Measurements from ENCODE around the gene EVL. TPM values are rescaled to one million over a fixed set of nuclear protein-coding genes. Genes with fewer than 3 reads are reported as not detected.

Gene EVL
- total and polyA plus RNA-seq, 2 donors (not counting 1 experiment from before 2014, with no cell fraction given): 23.5 to 28.1 TPM

DNA sequence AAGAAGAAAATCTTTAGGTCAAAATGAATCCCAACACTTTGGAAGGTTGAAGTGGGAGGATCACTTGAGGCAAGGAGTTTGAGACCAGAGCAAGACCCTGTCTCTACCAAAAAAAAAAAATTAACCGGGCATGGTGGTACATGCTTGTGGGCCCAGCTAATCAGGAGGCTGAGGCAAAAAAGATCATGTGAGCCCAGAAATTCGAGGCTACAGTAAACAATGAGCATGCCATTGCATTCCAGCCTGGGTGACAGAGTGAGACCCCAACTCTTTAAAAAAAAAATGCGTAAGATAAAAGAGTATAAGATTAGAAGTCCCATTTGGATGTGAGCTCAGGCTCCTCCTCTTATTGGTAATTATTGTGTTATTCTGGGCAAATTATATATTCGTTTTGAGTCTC lies 30.8 kb upstream of the EVL start:
- Histone ChIP-seq H3K4me3 (replicated peaks in 1 of 4; ENCODE audit: control extremely low read depth in 1 of 4, insufficient read depth in 1 of 4, low read depth in 3 of 4, low read length in 4 of 4) (no peak overlapping the region), H3K36me3 (ENCODE audit: control insufficient read depth, insufficient read depth, low read length) (no peaks in the 10 kb centered on the region), H2AFZ (ENCODE audit: low read length) (no peak overlapping the region), H3K27me3 (ENCODE audit: control insufficient read depth, insufficient read depth, low read length) (no peaks in the 10 kb centered on the region), H4K20me1 (ENCODE audit: control insufficient read depth, extremely low read depth, insufficient read depth, low read length) (no peaks in the 10 kb centered on the region), H3K79me2 (ENCODE audit: control insufficient read depth, insufficient read depth, low read length) (no peaks in the 10 kb centered on the region), H3K9me3 (ENCODE audit: control insufficient read depth, insufficient read depth, low read depth, low read length) (no peaks in the 10 kb centered on the region), H3K4me2 (ENCODE audit: extremely low read depth, insufficient read depth, low read length) (no peak overlapping the region), H3K27ac (ENCODE audit: insufficient read depth, low read length) (no peak overlapping the region), H3K9ac (ENCODE audit: insufficient read depth, low read length) (no peak overlapping the region), H3K4me1 (ENCODE audit: control insufficient read depth, extremely low read depth, insufficient read depth, low read length) (peaks cover 20% of the 10 kb centered on the region)
- DNase-seq (ENCODE audit: low read depth in 2 of 2): no peak
- TF ChIP-seq, protein P1, sequence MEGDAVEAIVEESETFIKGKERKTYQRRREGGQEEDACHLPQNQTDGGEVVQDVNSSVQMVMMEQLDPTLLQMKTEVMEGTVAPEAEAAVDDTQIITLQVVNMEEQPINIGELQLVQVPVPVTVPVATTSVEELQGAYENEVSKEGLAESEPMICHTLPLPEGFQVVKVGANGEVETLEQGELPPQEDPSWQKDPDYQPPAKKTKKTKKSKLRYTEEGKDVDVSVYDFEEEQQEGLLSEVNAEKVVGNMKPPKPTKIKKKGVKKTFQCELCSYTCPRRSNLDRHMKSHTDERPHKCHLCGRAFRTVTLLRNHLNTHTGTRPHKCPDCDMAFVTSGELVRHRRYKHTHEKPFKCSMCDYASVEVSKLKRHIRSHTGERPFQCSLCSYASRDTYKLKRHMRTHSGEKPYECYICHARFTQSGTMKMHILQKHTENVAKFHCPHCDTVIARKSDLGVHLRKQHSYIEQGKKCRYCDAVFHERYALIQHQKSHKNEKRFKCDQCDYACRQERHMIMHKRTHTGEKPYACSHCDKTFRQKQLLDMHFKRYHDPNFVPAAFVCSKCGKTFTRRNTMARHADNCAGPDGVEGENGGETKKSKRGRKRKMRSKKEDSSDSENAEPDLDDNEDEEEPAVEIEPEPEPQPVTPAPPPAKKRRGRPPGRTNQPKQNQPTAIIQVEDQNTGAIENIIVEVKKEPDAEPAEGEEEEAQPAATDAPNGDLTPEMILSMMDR (conservative IDR thresholded peaks at IDR 0.05 in 1 of 2, IDR thresholded peaks at IDR 0.05 in 1 of 2; ENCODE audit: low read depth in 1 of 2, low read length in 2 of 2): no peak
- TF ChIP-seq EZH2 (IDR thresholded peaks at IDR 0.05; ENCODE audit: low read length, missing control alignments): no peak

DNA sequence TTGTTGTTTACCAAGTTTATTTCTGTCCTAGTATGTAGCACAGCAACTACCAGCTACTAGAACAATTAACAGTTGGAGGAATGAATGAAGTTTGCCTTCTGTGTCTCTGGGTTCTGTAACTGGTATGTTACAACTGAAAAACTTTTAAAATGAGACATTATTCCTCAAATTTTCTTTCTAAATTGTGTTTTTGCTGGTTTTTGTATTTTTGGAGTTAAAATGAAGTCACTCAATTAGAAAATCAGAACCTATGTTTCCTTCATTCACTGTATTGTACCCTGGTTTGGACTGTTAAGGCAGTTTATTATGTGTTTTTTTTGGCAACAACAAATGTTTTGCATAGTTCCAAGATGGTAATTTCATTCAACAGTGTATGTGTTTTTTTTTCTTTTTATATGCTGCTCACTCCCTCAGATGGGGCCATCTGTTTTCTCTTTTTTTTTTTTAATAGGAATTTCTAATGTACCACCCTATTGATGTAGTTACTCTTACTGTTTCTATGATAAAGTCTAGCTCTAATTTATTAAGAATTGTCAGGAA lies 30.2 kb upstream of the EVL start:
- DNase-seq (ENCODE audit: low read depth in 2 of 2): no peak
- Histone ChIP-seq H3K36me3 (ENCODE audit: control insufficient read depth, insufficient read depth, low read length) (no peaks in the 10 kb centered on the region), H3K4me1 (ENCODE audit: control insufficient read depth, extremely low read depth, insufficient read depth, low read length) (peaks cover 15% of the 10 kb centered on the region), H2AFZ (ENCODE audit: low read length) (no peak overlapping the region), H3K4me3 (replicated peaks in 1 of 4; ENCODE audit: control extremely low read depth in 1 of 4, insufficient read depth in 1 of 4, low read depth in 3 of 4, low read length in 4 of 4) (no peak overlapping the region), H3K79me2 (ENCODE audit: control insufficient read depth, insufficient read depth, low read length) (no peaks in the 10 kb centered on the region), H4K20me1 (ENCODE audit: control insufficient read depth, extremely low read depth, insufficient read depth, low read length) (no peaks in the 10 kb centered on the region), H3K27me3 (ENCODE audit: control insufficient read depth, insufficient read depth, low read length) (no peaks in the 10 kb centered on the region), H3K27ac (ENCODE audit: insufficient read depth, low read length) (no peak overlapping the region), H3K4me2 (ENCODE audit: extremely low read depth, insufficient read depth, low read length) (no peak overlapping the region), H3K9ac (ENCODE audit: insufficient read depth, low read length) (no peak overlapping the region), H3K9me3 (ENCODE audit: control insufficient read depth, insufficient read depth, low read depth, low read length) (no peaks in the 10 kb centered on the region)
- TF ChIP-seq EZH2 (IDR thresholded peaks at IDR 0.05; ENCODE audit: low read length, missing control alignments): no peak
- TF ChIP-seq, protein P1 (conservative IDR thresholded peaks at IDR 0.05 in 1 of 2, IDR thresholded peaks at IDR 0.05 in 1 of 2; ENCODE audit: low read depth in 1 of 2, low read length in 2 of 2): no peak

DNA sequence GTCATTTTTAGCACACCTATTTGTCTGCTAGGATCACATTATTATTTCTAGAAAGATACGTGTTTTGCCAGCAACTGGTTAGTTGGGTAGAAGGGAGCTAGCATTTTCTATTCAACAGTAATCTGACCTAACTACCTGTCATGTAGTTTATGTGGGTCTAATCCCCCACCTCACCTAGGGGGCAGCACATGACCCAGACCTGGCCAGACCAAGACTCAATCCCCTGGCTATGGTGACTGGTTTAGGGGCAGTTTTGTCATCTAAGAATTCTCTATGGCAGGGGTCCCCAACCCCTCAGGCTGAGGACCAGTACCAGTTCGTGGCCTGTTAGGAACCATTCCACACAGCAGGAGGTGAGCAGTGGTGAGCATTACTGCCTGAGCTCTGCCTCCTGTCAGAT lies 29.5 kb upstream of the EVL start:
- H4K20me1 ChIP-seq (ENCODE audit: control insufficient read depth, extremely low read depth, insufficient read depth, low read length): no peaks in the 10 kb centered on the region
- H3K79me2 ChIP-seq (ENCODE audit: control insufficient read depth, insufficient read depth, low read length): no peaks in the 10 kb centered on the region
- no peak overlapping the region for H3K4me3 ChIP-seq (replicated peaks in 1 of 4; ENCODE audit: control extremely low read depth in 1 of 4, insufficient read depth in 1 of 4, low read depth in 3 of 4, low read length in 4 of 4)
- no peaks in the 10 kb centered on the region for H3K9me3 ChIP-seq (ENCODE audit: control insufficient read depth, insufficient read depth, low read depth, low read length)
- no peaks in the 10 kb centered on the region for H3K36me3 ChIP-seq (ENCODE audit: control insufficient read depth, insufficient read depth, low read length)
- no peak for DNase-seq (ENCODE audit: low read depth in 2 of 2)
- H3K4me1 ChIP-seq (ENCODE audit: control insufficient read depth, extremely low read depth, insufficient read depth, low read length): peaks cover 14% of the 10 kb centered on the region
- no peaks in the 10 kb centered on the region for H3K27me3 ChIP-seq (ENCODE audit: control insufficient read depth, insufficient read depth, low read length)
- TF ChIP-seq EZH2 (IDR thresholded peaks at IDR 0.05; ENCODE audit: low read length, missing control alignments): no peak
- TF ChIP-seq, protein P1 (conservative IDR thresholded peaks at IDR 0.05 in 1 of 2, IDR thresholded peaks at IDR 0.05 in 1 of 2; ENCODE audit: low read depth in 1 of 2, low read length in 2 of 2): no peak
- no peak overlapping the region for H3K27ac ChIP-seq (ENCODE audit: insufficient read depth, low read length)
- H3K4me2 ChIP-seq (ENCODE audit: extremely low read depth, insufficient read depth, low read length): no peak overlapping the region
- H2AFZ ChIP-seq (ENCODE audit: low read length): no peak overlapping the region
- no peak overlapping the region for H3K9ac ChIP-seq (ENCODE audit: insufficient read depth, low read length)

Measured in fibroblast of lung (primary cell).